D721Med (cell line): ENCODE data around the gene NUMB.

Experiments used
- DNase-seq: peaks from one replicate; pipeline ENCODE4 v3.0.0; 2011; ENCODE audit warnings: low spot score; ENCODE audit not compliant: insufficient read length
- FAIRE-seq: peaks from 2 replicates; lab custom pipeline; 2011; peaks lifted over from hg19 to GRCh38; lab: Jason Lieb, UNC
- TF ChIP-seq, protein P1 (sequence below): IDR thresholded peaks from 2 replicates; pipeline ENCODE4 v1.5.1; 2012; ENCODE audit warnings: mild to moderate bottlenecking, control low read depth; ENCODE audit not compliant: insufficient read depth; ENCODE audit errors: missing control alignments

Gene NUMB

DNA sequence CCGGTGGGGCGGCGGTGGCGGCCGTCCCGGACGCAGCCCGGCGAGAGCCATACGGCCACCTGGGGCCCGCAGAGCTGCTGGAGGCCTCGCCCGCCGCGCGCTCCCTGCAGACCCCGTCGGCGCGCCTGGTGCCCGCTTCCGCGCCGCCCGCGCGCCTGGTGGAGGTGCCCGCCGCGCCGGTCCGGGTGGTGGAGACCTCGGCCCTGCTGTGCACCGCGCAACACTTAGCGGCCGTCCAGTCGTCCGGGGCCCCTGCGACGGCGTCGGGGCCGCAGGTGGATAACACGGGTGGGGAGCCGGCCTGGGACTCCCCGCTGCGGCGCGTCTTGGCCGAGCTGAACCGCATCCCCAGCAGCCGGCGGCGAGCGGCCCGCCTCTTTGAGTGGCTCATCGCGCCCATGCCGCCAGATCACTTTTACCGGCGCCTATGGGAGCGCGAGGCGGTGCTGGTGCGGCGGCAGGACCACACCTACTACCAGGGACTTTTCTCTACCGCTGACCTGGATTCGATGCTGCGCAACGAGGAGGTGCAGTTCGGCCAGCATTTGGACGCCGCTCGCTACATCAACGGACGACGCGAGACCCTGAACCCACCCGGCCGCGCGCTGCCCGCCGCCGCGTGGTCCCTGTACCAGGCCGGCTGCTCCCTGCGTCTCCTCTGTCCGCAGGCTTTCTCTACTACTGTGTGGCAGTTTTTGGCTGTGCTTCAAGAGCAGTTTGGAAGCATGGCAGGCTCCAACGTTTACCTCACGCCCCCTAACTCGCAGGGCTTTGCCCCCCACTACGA is 33.1 kb upstream of the NUMB start:
- FAIRE-seq, result no peak
- TF ChIP-seq, protein P1, sequence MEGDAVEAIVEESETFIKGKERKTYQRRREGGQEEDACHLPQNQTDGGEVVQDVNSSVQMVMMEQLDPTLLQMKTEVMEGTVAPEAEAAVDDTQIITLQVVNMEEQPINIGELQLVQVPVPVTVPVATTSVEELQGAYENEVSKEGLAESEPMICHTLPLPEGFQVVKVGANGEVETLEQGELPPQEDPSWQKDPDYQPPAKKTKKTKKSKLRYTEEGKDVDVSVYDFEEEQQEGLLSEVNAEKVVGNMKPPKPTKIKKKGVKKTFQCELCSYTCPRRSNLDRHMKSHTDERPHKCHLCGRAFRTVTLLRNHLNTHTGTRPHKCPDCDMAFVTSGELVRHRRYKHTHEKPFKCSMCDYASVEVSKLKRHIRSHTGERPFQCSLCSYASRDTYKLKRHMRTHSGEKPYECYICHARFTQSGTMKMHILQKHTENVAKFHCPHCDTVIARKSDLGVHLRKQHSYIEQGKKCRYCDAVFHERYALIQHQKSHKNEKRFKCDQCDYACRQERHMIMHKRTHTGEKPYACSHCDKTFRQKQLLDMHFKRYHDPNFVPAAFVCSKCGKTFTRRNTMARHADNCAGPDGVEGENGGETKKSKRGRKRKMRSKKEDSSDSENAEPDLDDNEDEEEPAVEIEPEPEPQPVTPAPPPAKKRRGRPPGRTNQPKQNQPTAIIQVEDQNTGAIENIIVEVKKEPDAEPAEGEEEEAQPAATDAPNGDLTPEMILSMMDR, result no peak
- DNase-seq, result peak; percentile 43

GRCh38 chr14:73489481-73490175 is 31.3 kb upstream of the NUMB start:
- TF ChIP-seq, protein P1, result no peak
- FAIRE-seq (no peak), DNase-seq (no peak)

DNA sequence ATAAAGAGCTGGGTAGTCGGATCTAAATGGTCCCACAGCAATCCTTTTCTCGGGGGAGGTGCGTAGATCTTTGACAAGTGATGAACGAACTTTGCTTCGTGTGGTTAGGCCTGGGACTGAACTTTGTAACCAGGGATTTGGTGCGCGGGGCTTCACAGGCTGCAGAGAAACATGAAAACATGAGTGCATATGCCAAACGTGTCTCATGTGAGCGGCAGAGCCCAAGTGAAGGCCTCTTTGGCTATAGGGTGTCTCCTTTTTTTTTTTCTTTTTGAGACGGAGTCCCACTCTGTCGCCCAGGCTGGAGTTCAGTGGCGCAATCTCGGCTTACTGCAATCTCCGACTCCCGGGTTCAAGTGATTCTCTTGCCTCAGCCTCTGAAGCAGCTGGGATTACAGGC is 20.3 kb upstream of the NUMB start:
- no peak for DNase-seq
- FAIRE-seq, result no peak
- TF ChIP-seq, protein P1, result no peak

DNA sequence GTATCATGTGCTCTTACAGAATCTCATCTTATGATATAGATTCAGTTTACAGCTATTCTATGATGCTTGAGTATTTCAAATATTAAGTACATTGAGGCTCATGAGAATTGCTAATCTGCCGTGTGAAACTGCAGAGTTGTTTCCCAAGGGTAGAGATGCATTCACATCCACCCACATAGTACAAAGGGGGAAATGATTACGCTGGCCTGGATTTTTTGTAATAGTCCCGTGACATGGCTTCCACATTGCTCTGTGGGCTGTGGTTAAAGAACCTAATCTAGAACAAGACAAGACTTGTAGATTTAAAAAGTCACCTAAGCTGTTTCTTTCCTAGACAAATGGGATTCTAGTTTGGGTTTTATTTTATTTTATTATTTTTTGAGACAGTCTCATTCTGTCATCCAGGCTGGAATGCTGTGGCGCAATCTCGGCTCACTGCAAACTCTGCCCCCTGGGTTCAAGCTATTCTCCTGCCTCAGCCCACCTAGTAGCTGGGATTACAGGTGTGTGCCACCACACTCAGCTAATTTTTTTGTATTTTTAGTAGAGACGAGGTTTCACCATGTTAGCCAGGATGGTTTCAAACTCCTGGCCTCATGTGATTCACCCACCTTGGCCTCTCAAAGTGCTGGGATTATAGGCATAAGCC is 19.4 kb upstream of the NUMB start:
- FAIRE-seq (no peak), DNase-seq (no peak)
- TF ChIP-seq, protein P1, result no peak

DNA sequence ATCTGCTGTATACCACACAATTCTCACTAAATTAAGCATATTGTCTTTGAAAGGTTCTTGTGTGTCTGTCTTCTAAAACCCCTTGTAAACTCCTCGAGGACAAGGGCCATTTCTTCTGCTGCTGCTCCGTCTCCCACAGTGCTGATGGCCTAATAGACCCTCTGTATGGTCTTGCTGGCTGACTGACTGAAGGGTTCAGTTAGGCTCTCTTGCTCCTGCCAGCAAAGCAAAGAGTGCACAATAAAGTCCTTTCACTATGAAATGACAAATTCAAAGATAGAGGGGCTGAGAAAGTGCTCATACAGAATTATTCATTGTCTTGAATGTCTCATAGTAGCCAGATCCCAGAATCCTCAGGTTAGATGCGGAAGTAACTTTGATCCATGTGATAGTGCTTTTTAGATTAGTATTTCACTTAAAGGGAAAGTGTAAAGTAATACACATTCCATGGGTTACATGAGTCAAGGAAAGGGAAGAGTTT is 18.1 kb upstream of the NUMB start:
- no peak for DNase-seq
- FAIRE-seq, result no peak
- TF ChIP-seq, protein P1, result no peak

DNA sequence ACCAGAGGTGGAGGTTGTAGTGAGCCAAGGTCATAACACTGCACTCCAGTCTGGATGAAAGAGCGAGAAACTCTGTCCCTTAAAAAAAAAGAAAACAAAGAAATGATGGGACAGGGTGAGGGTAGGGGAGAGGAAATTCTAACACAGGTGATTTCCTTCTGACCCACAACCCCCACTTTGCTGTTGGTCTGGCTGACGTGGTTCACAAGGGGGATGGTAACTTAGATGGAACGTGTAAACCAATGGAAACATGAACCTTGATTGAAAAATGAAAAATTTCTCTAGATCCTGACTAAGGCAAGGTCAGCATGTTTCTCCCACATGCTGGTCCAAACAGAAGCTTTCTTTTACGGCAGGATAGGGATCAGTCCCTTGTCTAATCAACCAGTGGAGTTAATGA is 16.6 kb upstream of the NUMB start:
- TF ChIP-seq, protein P1, result no peak
- DNase-seq, result no peak
- no peak for FAIRE-seq
